GM21390 (cell line): Measurements from ENCODE around the gene NR2F1.

Experiments
- ATAC-seq: cut with Tn5 transposase; IDR thresholded peaks from one replicate; pipeline ENCODE4 v1.9.1; 2021; ENCODE audit not compliant: unreplicated experiment

Gene NR2F1

GRCh38 chr5:93590493-93590892 is 7.5 kb downstream of the NR2F1 start:
- no peak for ATAC-seq

DNA sequence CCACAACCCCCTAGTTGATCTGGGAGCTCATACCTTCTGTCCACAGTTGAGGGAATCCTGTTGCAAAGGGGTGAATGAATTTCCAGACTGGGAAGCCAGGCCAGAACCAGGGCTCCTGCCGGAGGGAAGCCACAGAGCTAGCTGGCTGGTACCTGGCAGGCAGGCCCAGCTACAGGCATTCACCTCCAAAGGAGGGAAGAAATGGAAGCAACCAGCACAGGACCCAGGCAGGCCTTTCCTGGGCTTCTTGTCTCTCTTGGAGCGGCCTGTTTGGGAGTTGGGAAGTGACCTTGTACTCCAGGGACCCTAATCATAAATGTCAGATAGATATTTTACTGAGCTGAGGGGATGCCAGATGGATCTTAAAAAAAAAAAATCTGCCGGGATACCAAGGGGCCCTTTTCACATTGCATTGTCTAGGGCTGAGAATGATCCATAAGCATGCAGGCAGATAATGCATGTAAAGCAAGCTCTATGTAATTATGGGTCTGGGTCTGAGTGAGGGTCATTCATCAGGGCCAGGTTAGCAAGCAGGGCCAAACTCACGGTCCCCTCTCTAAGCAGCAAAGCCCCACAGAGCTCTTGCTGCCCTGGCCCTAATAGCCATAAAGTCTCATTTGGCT is 8.4 kb downstream of the NR2F1 start:
- no peak for ATAC-seq

- no peak for ATAC-seq
Observed at GRCh38 chr5:93592883-93593282, 9.9 kb downstream of the NR2F1 start.

GRCh38 chr5:93593476-93594131 is 10.6 kb downstream of the NR2F1 start:
- no peak for ATAC-seq

DNA sequence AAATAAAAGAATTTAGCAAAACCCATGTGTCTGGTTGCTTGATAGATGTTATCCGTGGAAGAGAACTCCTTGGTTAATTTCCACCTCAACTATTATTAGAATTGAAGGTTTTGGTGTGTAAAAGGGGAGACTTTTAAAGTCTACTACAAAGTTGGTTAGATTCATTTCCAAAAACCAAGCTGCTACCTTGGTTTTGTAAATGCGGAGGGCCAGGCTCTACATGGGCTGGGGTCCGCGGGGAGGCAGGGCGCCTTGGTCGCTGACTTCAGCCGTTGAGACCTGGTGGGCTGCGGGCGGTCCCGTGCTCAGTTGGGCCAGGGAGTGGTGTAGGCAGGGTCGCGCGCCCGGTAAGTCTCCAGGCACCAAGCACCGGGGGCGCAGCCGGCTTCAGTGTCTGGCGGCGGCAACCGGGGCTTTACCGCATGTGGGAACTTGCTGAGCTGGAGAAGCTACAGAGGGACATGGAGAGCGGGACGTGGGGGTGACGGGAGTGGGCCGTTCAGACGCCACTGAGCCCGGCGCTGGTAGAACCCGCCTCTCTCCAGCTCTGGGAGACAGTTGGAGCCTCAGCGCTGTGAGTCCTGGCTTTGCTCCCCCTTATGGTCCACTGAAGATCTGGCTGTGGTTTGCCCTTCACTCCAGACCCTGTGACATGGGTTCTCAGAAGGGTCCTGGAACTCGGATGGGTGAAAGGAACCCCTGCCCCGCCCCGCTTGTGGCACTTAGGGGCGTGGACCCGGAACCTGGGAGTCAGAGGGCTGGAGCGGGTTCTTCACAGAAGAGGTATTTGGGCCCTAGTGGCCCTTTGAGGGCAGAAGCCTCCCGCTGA is 11.8 kb downstream of the NR2F1 start:
- no peak for ATAC-seq

DNA sequence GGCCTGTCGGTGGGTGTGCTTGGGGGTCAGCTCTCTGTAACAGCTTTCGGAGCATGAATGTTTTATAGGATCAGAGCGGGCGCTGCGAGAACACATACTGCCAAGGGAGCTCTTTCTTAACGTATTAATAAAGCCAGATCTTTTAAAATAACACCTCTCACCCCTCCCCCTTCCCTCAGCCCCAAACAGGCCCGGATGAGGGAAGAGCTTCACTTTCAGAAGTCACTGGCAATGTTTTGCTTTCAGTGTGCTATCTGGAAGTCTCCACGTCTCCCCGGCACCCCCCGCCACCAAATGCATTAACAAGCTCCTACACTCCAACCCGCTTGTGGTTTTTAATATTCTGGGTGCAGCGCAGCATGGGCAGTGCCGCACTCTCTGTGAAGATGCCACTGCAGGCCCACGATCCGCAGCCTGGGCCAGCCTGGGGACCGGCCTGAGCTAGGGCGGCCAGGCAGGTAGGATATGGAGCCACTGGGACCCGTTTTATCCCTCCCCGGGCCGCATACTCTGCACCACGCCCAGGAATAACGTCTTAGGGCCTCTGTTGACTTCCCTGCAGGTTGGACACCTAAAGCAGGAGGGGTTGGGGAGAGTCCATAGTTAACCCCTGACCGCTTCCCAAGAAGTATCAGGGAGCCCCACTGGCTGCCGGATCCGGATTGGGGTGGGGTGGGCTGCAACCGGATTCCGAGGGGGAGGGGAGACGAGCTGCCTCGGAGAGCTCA is 12.6 kb downstream of the NR2F1 start:
- ATAC-seq: no peak

GRCh38 chr5:93596310-93596675 is 13.3 kb downstream of the NR2F1 start:
- ATAC-seq: no peak

GRCh38 chr5:93596676-93597490 is 13.9 kb downstream of the NR2F1 start:
- ATAC-seq: no peak

DNA sequence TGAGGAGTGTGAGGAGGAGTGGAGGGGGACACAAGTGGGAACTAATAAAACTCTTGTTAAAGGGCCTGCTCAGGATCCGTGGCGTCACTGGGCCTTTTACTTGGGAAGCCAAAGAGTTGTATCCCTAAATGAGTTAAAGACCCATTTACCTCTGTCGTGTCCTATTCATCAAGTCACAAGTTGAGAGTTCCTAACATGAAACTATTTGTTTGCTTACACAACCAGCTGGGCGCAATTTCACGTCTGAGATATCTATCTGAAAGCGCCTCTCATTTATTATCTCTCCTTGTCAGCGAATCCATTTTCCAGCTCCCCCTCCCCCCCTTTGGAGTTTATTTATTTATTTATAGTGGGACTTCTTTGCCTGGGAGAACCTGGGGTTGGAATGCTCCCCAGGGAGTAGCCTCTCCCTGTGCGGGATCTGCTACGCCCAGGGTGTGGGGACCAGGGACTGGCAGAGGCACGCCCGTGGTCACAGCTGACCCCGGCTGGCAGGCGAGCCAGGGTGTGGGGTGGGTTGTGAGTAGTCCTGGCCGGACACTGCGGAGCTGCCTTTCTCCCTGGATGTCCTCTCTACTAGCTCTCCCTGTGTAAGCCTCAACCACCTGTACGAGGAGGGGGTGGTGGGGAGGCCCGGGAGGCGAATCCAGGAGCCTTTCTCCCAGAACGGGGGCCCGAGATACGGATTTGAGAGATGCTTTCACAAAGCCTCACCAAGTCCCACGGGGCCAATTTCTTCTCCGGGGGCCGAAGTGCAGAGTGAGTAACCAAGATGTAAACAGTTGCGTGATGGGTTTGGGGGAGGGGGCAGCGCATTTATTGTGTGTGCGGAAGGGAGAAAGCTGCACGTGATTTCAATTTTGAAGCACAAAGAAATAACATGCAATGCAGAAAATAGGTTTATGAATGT is 15.3 kb downstream of the NR2F1 start:
- no peak for ATAC-seq

- no peak for ATAC-seq
Observed at GRCh38 chr5:93599001-93599379, 16.0 kb downstream of the NR2F1 start.

DNA sequence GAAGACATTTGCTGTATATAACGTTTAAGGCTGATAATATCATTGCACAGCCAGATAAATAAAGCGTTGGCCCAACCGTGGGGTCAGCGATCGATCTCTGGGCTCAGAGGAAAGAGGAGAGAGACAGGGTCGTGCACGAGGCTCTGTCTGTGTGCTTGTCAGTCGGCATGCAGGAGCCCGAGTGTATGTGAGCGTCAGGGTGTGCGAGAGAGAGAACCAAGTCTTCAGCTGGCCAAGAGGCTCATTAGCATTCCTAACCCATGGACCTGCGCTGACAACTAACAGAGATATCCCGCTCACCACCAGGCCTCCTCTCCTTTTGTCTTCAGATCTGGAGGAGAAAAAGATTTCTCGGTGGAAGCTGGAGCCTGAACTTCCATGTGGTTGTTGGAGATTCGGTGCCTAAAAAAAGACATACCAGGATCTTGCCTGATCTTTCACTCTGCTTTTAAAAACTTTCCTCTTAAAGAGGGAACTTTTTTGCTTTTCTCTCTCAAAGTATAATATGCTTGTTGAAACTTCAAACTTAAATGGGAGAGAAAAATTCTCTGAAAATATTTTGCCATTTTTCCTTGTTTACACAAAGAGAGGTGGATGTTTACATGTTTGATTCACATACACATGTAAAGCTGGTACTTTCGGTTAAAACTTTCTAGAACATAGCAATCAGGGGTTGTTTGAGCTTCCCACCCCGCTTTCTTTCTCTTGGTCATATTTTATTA is 16.5 kb downstream of the NR2F1 start:
- ATAC-seq: no peak

GRCh38 chr5:93600409-93601070 is 17.5 kb downstream of the NR2F1 start:
- ATAC-seq: no peak

- no peak for ATAC-seq
Observed at GRCh38 chr5:93601071-93601801, 18.2 kb downstream of the NR2F1 start.

GRCh38 chr5:93601802-93602155 is 18.8 kb downstream of the NR2F1 start:
- ATAC-seq: no peak

DNA sequence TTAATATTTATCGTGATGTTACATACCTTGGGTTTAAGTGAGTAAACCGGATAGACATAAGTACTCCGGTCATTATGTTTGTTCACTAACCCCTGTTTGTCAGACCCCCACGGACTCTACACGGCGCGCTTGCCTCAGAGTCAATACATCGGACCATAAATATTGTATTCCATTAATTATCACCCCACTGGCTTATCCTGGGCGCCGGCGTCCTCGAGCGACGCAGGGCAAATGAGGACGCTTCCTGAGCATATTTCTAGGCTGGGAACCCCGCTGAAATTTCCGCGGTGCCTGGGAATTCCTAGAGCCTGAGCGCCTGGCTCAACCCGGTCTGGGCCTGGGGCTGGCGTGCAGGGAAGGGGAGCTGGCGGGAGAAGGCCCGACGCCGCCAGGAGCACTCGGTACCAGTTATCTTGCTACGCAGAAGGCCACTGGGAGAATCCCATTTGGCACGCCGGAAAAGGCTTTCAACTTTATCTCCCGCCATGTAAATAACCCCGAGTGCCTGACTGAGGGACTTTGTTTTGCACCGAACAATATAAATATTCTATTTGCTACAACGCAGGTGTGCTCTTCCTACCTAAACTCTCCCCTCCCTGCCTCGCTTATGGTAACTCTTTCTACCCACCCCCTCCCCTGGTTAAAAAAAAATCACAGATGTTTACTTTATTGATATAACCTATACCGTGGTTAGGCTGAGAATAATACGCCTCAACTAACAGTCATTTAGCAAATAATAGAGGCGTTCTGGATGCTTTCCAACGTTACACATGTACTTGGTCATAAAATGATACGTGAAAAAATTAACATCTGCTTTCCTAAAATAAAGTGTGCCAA is 19.4 kb downstream of the NR2F1 start:
- no peak for ATAC-seq

DNA sequence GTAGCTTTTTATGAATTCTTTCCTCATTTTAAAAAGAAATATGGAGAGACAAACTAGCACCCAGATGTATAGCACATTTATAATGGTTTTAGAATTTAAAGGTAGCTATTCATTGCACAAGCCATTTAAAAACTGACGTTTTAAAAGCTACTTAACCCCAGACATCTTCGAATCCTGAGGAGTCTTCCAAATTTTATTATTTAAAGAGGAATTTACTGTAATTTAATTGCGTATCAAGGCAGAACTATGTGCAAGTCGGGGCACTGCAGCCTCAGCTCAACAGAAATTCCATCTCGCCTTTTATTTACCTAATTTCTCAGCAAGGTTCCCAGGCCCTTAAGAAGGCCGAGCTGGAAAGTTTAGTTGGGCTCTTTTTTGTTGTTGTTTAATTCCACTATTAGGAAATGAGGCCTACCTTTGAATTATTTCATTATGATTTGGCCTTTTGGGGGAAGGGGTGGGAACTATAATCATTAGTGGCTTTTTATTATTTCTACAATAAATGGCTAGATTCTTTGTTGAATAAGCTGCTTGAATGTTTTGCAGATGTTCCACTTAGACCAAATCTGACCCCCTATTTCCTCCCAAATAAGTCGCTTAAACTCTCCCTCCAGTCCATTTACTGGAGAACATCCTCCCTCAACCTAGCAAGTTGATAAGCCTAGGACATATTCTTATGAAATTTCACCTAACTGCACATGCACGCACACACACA is 20.2 kb downstream of the NR2F1 start:
- ATAC-seq: no peak
